DND-41 (cell line): ENCODE data around the gene ATPAF2.

Experiments used
- CTCF ChIP-seq: IDR thresholded peaks from 2 replicates; pipeline ENCODE4 v1.5.1; 2012; ENCODE audit warnings: borderline replicate concordance, low read length, moderate library complexity, mild to moderate bottlenecking; ENCODE audit not compliant: poor library complexity, severe bottlenecking; ENCODE audit errors: extremely low read depth
- EZH2 ChIP-seq: IDR thresholded peaks from 3 replicates; pipeline ENCODE4 v1.6.1; 2012; ENCODE audit warnings: borderline replicate concordance, low read depth, mild to moderate bottlenecking, moderate library complexity, low read length, inconsistent platforms; ENCODE audit not compliant: severe bottlenecking

- TF ChIP-seq EZH2 (no peak), CTCF (no peak)
Observed at GRCh38 chr17:18070861-18071340, 31.9 kb upstream of the ATPAF2 start.
